Measurements from ENCODE around the gene SERTAD2. TPM values are rescaled to one million over a fixed set of nuclear protein-coding genes. Genes with fewer than 3 reads are reported as not detected.

The SERTAD2 gene, protein sequence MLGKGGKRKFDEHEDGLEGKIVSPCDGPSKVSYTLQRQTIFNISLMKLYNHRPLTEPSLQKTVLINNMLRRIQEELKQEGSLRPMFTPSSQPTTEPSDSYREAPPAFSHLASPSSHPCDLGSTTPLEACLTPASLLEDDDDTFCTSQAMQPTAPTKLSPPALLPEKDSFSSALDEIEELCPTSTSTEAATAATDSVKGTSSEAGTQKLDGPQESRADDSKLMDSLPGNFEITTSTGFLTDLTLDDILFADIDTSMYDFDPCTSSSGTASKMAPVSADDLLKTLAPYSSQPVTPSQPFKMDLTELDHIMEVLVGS
- total RNA-seq, result 37.2 and 38.2 TPM in 2 replicates

DNA sequence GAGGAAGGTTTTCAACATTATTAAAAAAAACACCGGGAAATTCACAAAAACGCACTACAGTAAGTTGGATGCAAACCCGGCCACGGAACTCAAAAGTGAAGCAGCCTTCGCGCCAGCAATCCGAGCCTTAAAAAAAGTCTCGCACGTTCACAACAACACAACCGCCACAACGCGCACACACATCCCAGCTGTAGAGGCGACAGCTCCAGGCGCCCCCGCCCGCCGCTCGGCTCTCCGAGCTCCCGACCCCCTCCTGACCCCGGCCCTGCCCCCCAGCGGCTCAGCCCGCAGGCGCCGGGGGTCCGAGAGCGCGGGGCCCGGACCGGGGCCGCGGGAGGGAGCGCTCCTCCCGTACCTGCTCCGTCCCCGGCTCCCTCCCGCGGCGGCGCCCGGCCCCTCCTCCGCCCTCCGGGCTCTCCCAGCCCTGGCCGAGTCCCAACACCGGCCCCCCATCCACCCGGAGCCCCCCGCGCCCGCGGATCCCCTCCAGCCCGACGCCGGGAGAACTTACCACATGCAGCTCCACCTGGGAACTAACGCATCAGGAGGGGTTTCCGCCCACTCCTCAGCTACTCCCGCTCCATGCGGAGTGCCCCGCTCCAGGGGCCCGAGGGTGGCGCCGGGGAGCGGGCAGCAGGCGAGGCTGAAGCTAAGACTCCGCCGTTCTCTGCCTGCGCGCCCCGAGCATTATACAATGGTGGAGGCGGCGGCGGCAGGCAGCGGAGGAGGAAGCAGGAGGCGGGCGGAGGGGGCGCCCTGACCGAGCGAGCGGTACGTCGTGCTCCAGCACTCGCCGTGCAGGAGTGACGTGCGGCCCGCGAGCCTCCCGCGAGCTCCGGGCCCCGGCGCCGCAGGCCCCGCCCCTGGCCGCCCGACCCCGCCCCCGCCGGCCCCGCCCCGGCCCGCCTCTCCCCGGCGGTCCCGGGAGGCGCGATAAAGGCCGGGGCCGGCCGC, at the start of gene SERTAD2:
Gene SERTAD2 (minus strand): TSS at position 805 of the 954 bp plus-strand sequence. CDS start 17,042 bp downstream, outside the sequence.
- intact Hi-C loops (cut with micrococcal nuclease), result loop anchor here (1.0 to 5.0 kb wide), 11 partner anchors 46 to 1066 kb away; partner anchors contain the start of genes AFTPH, CEP68, MDH1 and RAB1A

DNA sequence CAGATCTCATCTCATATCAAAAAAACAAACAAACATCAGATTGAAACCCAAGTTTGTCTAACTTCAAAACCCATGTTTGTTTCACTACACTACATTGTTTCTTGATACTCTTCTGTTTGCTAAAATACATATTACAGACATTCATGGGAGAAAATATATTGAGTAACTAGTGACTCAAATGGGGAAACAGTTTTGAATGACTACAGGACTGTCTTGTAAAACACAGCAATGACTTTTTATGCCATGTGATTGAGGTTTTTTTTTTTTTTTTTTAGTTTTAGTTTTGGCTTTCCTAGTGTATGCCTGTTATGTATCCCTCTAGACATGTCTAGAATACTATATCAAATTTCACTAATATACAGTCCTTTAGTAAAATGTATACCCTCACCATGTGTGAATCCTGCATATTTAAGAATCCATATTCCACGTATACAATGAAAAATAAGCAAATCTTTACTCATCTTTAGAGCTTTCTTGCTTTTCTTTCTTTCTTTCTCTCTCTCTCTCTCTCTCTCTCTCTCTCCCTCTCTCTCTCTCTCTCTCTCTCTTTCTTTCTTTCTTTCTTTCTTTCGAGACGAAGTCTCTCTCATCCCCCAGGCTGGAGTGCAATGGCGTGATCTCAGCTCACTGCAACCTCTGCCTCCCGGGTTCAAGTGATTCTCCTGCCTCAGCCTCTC, 46.6 kb upstream of the SERTAD2 start:
- intact Hi-C loops (cut with micrococcal nuclease), result loop anchor here (1.0 kb wide), 1 partner anchor 27 kb away; no protein-coding TSS in a partner anchor

DNA sequence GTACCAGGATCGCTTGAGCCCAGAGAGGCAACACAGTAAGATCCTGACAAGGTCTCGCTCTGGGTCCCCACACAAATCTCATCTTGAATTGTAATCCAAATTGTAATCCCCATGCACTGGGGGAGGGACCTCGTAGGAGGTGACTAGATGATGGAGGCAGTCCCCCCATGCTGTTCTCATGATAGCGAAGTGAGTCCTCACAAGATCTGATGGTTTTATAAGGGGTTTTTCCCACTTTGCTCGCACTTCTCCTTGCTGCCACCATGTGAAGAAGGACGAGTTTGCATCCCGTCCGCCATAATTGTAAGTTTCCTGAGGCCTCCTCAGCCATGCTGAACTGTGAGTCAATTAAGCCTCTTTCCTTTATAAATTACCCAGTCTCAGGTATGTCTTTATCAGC, 46.0 kb upstream of the SERTAD2 start:
- intact Hi-C loops (cut with micrococcal nuclease), result loop anchor here (1.0 to 5.0 kb wide), 7 partner anchors 21 to 559 kb away; no protein-coding TSS in a partner anchor

DNA sequence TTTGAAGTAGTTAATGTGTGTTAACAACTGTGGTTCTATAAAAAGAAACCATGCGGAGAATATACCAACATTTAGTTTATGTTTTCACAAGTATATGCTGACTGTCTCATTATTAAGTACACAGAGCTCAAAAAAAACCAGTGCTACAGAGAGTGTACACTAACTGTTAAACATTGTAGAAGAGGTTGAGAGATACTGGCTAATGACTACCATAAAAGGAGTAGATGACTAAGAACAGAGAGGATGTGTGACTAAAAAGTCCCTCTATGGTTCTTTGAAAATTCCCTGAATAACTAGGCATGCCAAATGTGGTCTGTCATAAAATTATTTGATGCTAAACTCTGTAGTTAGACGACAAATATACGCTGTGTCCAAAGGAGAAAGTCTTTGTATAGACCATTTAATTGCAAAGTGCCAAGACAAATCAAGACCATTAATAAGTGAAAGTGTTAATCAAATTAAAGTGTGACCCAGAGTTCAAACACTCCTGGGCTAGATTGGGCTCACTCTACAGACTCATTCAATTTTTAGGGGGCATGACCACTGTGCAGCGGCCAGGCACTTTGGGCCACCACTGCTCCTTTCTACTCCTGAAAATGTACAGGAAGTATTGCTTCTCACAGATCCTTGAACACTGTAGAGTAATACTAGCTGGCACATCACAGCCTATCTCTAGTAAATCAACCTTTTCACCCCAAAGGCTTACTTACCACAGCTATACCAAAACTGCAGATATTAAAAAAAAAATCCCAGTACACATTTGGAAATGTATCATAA, 45.1 kb upstream of the SERTAD2 start:
- intact Hi-C loops (cut with micrococcal nuclease), result loop anchor here (1.0 to 5.0 kb wide), 13 partner anchors 20 to 585 kb away; no protein-coding TSS in a partner anchor

DNA sequence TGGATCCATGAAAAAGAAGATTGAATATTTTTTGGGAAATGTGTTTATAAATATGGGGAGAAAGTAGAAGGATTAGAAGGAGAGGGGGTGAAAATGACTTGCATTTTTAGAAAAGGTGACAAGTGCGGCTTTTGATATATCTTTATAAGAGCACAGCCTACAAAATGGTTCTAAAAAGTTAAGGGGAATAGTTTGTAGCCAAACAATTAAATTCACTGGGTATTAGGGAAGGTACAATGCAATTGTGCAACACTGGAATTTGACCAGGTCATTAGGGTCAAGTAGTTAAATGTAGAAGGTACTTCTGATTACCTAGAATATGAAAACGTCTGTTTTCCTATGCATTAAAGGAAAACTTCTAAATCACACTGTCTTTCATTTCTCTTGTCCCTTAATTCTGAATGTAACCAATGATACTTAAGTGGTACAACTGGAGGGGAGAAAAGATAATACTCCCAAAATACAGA, 44.5 kb upstream of the SERTAD2 start:
- intact Hi-C loops (cut with micrococcal nuclease), result loop anchor here (1.0 to 5.0 kb wide), 12 partner anchors 19 to 584 kb away; no protein-coding TSS in a partner anchor

DNA sequence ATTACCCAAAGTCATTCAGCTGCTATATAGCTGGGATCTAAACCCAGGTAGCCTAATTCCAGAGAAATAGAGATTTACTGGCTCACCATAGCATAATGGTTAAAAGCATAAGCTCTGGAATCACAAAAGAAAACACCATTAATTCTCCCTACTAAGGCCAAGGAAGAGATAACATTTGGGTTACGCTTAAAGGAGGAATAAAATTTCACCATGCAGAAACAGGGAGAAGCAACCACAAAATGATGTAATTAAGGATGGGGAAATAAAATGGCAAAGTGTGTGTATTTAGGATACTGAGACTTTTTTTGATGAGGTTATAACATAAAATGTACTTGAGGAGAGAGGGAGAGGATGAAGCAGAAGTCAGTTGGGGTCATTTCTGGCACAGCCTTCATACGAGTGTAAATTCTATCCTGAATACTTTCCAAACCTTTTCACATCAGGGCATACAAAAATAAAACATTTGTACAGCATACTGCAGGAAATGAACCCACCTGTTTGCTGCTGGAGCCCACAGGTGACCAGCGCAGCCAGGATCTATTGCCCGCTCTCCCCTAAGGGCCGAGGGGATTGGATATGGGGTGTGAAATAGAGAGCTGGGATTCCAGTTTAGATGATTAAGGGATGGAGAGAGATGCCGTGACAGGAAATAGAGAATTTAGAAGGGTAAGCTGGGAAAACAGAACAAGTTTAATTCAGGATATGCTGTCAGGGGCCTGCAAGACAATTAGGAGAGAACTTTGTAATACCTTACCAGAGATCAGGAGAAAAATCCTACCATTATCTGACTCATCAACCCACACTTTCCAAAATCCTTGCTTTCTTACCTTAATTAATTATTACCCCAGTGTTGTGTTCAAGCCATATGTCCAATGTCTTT, 43.8 kb upstream of the SERTAD2 start:
- intact Hi-C loops (cut with micrococcal nuclease), result loop anchor here (1.0 to 5.0 kb wide), 12 partner anchors 19 to 583 kb away; no protein-coding TSS in a partner anchor

DNA sequence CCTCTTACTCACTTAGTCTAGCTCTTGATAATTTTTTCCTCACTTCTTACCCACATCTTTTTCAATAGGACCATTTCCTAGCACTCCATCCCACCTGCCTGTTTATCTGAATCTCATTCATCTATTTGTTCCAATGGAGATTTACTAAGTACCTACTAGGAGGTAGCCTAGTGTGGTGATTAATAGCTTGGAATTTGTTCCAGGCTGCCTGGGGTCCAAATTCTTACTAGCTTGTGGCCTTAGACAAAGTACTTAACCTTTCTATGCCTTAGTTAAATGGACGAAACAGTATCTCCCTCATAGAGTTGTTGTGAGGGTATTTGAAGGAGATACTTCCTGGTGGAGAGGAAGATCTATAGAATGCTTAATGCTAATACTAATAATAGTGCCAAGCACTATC, 42.9 kb upstream of the SERTAD2 start:
- intact Hi-C loops (cut with micrococcal nuclease), result loop anchor here (5.0 kb wide), 3 partner anchors 89 to 484 kb away; no protein-coding TSS in a partner anchor

DNA sequence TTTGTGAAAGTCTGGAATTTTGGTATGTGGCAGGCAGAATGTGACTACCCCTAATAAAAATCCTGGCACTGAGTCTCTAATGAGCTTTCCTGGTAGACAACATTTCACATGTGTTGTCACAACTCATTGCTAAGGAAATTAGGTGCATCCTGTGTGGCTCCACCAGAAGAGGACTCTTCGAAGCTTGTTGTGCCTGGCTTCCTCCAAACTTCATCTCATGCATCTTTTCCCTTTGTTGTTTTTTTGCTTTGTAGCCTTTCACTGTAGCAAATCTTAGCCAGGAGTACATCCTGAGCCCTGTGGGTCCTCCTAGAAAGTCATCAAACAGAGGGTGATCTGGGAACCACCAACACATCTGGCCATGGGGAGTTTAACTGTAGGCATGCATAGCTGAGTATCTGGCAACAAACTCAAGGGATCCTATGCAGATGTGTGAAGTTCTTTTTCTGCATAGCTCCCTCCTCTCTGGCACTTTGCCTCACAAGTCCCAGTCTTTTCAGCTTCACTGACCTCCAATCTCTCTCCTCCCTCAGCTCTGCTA, 42.1 kb upstream of the SERTAD2 start:
- intact Hi-C loops (cut with micrococcal nuclease), result loop anchor here (5.0 kb wide), 3 partner anchors 88 to 483 kb away; no protein-coding TSS in a partner anchor

DNA sequence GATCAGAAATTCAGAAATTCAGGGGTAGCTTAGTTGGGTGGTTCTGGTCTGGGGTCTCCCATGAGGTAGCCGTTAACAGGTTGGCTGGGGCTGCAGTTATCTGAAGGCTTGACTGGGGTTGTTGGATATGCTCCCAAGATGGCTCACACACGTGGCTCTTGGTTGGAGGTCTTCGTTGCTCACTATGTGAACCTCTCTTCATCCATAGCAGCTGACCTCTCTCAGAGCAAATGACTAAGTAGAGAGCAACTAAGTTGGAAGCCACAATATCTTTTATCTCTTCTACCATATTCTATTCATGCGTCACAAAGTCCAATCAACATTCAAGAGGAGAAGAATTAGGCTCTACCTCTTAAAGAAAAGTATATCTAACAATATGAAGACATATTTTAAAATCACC, 38.7 kb upstream of the SERTAD2 start:
- intact Hi-C loops (cut with micrococcal nuclease), result no loop called here

DNA sequence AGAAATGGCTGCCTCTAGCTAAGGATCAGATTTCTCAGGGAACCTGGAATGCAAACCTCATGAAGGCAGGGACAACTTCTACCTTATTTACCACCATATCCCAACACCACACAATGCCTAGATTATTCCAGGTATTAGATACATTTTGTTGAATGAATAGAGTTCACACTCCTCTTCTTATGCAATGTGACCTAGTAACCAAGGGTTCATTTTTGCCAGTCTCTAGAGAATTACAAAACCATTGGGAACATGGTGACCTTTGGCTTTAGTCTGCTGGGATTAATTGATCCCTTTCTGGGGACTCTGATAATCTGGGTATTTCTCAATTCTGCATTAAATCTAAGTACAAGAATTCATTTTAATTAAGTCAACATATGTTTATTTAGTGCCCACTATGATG, 35.2 kb upstream of the SERTAD2 start:
- intact Hi-C loops (cut with micrococcal nuclease), result no loop called here

DNA sequence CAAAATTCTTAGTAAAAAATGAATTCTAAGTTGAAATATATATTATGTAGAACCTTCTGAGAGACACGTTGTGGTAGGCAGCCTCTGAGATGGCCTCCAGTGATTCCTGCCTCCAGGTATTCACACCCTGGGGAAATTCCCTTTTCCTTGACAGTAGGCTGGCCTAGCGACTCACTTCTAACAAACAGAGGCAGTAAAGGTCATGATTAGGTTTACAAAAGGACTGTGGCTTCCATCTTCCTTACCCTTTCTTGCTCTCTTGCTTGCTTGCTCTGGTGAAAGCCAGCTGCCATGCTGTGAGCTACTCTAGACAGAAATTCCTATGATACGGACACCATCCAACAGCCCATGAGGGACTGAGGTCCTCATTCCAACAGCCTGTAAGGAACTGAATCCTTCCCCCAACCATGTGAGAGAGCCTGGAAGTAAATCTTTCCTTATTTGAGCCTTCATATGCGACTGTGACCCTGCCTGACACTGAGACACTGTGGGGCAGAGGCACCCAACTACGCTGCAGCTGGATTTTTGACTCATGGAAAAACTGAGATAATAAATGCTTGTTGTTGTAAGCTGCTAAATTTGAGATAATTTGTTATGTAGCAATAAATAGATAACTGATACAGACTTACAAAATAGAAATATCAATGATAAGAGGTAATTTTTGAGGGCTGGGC, 32.7 kb upstream of the SERTAD2 start:
- intact Hi-C loops (cut with micrococcal nuclease), result no loop called here

DNA sequence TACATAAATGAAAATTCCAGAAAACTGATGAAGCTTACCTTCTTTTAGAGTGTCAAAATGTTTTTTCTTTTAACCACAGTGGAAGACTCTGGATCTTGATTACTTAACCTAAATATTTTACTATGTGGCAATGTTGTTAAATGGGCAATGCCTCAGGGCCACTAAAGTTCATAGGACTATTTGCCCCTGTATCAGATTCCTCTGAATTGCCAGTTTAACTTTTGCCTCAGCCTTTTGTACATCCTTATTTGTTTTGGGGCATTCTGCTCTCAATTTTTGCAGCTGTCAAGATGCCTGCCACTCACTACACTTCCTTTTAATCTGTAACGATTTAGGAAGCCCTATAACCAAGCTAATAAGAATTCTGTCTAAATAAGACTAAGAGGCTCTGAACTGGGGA, 31.7 kb upstream of the SERTAD2 start:
- intact Hi-C loops (cut with micrococcal nuclease), result no loop called here

DNA sequence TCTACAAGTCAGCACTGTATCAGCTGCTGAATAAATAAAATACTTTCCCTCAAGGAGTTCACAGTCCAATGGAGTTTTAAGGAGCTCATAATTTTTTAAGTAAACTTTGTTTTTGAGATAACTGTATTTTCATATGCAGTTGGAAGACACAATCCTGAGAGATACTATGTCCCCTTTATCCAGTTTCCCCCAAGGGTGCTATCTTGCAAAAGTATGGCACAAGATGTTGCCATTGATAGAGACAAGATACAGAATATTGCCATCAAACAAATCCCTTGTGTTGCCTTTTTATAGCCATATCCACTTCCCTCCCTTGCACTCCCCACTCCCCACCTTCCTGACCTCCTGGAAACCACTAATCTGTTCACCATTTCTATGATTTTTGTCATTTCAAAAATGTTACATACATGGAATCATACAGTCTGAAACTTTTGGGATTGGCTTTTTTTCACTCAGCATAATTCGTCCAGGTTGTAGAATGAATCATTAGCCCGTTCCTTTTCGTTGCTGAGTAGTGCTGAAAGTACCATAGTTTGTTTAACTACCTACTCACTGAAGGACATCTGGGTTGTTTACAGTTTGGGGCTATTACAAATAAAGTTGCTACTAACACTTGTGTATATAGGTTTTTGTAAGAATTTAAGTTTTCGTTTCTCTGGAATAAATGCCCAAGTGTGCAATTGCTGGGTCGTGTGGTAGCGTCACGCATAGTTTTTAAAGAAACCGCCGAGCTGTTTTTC, 30.2 kb upstream of the SERTAD2 start:
- intact Hi-C loops (cut with micrococcal nuclease), result no loop called here

DNA sequence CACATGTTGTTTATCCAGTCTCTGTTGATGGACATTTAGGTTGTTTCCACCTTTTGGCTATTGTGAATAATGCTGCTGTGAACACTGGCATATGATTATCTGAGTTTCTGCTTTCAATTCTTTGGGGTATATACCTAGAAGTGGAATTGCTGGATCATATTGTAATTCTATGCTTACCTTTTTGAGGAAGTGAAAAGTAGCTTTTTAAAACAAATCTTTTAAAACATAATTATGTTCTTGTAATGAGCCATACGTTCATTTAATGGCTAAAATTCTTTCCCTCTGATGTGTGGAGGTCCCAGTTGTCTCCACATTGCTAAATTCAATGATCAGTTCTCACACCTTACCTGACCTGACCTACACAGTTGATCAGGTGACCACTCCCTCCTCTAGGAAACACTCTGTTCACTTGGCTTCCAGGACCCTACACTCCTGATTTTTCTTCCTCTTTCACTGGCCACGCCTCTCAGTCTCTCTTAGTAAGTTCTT, 27.8 kb upstream of the SERTAD2 start:
- intact Hi-C loops (cut with micrococcal nuclease), result no loop called here

DNA sequence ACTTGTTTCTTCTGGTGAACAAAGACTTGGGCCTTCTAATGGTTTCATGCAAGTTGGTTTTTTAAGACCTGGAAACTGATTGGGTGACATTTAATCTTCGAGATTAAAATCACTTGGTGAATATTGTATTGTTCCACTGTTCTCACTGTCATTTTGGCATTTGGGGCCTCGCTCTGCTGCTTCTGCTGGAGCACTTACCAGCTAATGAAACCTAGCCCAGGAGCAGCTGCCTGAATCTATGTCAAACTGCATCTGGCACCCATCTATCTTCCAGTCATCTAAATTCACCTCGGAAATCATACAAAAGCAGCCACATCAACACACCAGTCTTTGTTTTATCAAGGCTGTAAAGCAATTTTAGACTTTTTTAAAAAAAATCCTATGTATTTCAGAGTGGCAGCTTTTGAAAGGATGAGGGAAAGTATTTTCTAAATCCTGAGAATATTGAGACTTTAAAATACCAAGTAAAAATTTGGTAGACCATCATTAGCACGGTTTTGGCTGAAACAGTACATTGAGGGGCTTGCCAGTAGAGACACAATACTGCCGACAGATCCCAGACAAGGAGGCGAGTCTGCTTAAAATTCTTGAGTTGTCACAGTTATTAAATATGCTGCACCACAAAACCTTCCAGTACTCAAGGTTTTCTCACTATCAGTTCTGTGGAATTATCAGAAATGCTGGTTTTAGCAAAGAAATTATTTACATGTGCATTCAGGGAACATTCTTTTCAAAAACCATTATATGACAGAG, 26.1 kb upstream of the SERTAD2 start:
- intact Hi-C loops (cut with micrococcal nuclease), result loop anchor here (2.0 kb wide), 1 partner anchor 19 kb away; no protein-coding TSS in a partner anchor

DNA sequence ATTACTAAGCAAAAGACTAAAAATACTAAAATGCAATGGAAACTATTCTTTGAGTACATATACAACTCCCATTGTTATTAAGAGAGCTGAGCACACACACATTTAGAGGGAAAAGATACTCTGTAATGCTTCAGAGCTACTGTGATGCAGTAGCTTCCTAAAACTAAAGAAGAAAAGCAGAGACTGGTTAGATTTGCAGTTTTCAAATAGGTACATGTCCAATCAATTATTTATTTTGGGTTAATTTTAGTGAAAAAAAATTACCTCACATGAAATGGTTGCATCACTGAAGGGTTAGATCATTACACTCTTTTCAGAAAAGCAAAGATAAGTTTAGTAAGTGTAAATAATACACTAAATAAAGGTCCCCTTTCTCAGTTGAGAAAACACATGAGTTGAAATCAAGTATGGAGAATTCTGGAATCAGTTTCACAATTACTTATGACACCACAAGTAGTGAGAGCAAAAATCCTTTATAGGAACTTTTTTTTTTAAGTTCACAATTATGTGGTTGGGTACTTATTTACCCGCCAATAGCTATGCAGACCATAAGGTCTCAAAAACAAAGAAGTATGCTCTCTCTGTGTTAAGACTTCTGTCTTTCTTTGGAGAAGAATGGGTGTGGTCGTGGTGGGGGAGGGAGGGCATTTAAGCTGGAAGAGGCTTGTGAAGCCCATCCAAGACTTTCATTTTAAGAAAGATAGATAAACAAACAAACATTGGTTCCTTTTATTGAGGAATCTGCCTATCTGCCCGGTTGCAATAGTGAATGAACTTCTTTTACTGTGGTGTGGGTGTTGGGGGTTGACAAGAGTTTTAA, 25.3 kb upstream of the SERTAD2 start:
- intact Hi-C loops (cut with micrococcal nuclease), result loop anchor here (2.0 kb wide), 1 partner anchor 20 kb away; no protein-coding TSS in a partner anchor

Data from T-helper 1 cell treated with Interleukin-12 subunit alpha and Interleukin-12 subunit beta and Interleukin-4 antibody, amounts not matched to agents 30 ng/mL and 1 ng/mL, for 36 hours (primary cell).